Astrocyte (in vitro differentiated cells and primary cell): Measurements from ENCODE around the gene CBX2. TPM values are rescaled to one million over a fixed set of nuclear protein-coding genes. Genes with fewer than 3 reads are reported as not detected.

Experiments
- DNase-seq: peaks from one replicate; pipeline ENCODE4 v3.0.0-alpha.2; 2010; ENCODE audit warnings: low read depth
- FAIRE-seq: peaks from 2 replicates; lab custom pipeline; 2011; peaks lifted over from hg19 to GRCh38; lab: Jason Lieb, UNC
- H2AFZ ChIP-seq: 2 replicates; pipeline ENCODE4 v1.6.0; 2012; ENCODE audit warnings: low read depth, low read length, inconsistent platforms
- H3K27ac ChIP-seq: 2 replicates; pipeline ENCODE4 v1.5.1; 2011; ENCODE audit warnings: low read depth, low read length, inconsistent platforms
- H3K27me3 ChIP-seq: 2 replicates; pipeline ENCODE4 v1.6.0; 2011; ENCODE audit warnings: low read length, inconsistent platforms; ENCODE audit not compliant: insufficient read depth
- H3K36me3 ChIP-seq: 2 replicates; pipeline ENCODE4 v1.5.1; 2011; ENCODE audit warnings: low read length, inconsistent platforms; ENCODE audit not compliant: insufficient read depth
- H3K4me1 ChIP-seq: 2 replicates; pipeline ENCODE4 v1.5.1; 2011; ENCODE audit warnings: low read length, inconsistent platforms; ENCODE audit not compliant: insufficient read depth
- H3K4me2 ChIP-seq: 2 replicates; pipeline ENCODE4 v1.6.0; 2012; ENCODE audit warnings: low read length, inconsistent platforms
- H3K4me3 ChIP-seq: 2 replicates; pipeline ENCODE4 v1.5.1; 2011; ENCODE audit warnings: low read depth, mild to moderate bottlenecking, low read length, inconsistent platforms; ENCODE audit not compliant: insufficient read depth
- H3K79me2 ChIP-seq: 2 replicates; pipeline ENCODE4 v1.6.0; 2012; ENCODE audit warnings: mild to moderate bottlenecking, low read length, inconsistent platforms; ENCODE audit not compliant: insufficient read depth
- H3K9ac ChIP-seq: 2 replicates; pipeline ENCODE4 v1.6.0; 2012; ENCODE audit warnings: mild to moderate bottlenecking, low read length, inconsistent platforms
- H3K9me3 ChIP-seq: 2 replicates; pipeline ENCODE4 v1.5.1; 2012; ENCODE audit warnings: low read depth, mild to moderate bottlenecking, low read length, inconsistent platforms; ENCODE audit not compliant: insufficient read depth
- H4K20me1 ChIP-seq: 2 replicates; pipeline ENCODE4 v1.6.0; 2012; ENCODE audit warnings: low read length, inconsistent platforms; ENCODE audit not compliant: insufficient read depth
- H3K27ac Mint-ChIP-seq: one replicate; pipeline ENCODE4 v1.8.0; 2021; ENCODE audit warnings: mild to moderate bottlenecking, mixed read lengths; ENCODE audit not compliant: unreplicated experiment
- H3K27me3 Mint-ChIP-seq: one replicate; pipeline ENCODE4 v1.8.0; 2021; ENCODE audit warnings: low read depth, mixed read lengths; ENCODE audit not compliant: unreplicated experiment
- H3K36me3 Mint-ChIP-seq: one replicate; pipeline ENCODE4 v1.8.0; 2021; ENCODE audit warnings: low read depth, mixed read lengths; ENCODE audit not compliant: unreplicated experiment
- H3K4me1 Mint-ChIP-seq: one replicate; pipeline ENCODE4 v1.8.0; 2021; ENCODE audit warnings: low read depth, mixed read lengths; ENCODE audit not compliant: unreplicated experiment
- H3K4me3 Mint-ChIP-seq: one replicate; pipeline ENCODE4 v1.8.0; 2021; ENCODE audit warnings: mild to moderate bottlenecking, moderate library complexity, mixed read lengths; ENCODE audit not compliant: unreplicated experiment
- H3K9me3 Mint-ChIP-seq: one replicate; pipeline ENCODE4 v1.8.0; 2021; ENCODE audit warnings: mild to moderate bottlenecking, mixed read lengths; ENCODE audit not compliant: unreplicated experiment
- EZH2 ChIP-seq: IDR thresholded peaks from 2 replicates; pipeline ENCODE4 v1.6.1; 2012; ENCODE audit warnings: mild to moderate bottlenecking, low read length, inconsistent platforms; ENCODE audit not compliant: insufficient read depth
- total RNA-seq: library from RNA; stranded (reverse); gene quantifications from 2 replicates; pipeline ENCODE4 v1.2.1, GENCODE V29; 2021
- TF ChIP-seq, protein P1 (sequence below): IDR thresholded peaks from 2 replicates; pipeline ENCODE4 v1.5.1; 2011; ENCODE audit warnings: low read depth, mild to moderate bottlenecking, inconsistent platforms, low read length, moderate library complexity; ENCODE audit not compliant: insufficient read depth

The CBX2 gene
- total RNA-seq, 1 donor from 2014 or later = 6.7 TPM

DNA sequence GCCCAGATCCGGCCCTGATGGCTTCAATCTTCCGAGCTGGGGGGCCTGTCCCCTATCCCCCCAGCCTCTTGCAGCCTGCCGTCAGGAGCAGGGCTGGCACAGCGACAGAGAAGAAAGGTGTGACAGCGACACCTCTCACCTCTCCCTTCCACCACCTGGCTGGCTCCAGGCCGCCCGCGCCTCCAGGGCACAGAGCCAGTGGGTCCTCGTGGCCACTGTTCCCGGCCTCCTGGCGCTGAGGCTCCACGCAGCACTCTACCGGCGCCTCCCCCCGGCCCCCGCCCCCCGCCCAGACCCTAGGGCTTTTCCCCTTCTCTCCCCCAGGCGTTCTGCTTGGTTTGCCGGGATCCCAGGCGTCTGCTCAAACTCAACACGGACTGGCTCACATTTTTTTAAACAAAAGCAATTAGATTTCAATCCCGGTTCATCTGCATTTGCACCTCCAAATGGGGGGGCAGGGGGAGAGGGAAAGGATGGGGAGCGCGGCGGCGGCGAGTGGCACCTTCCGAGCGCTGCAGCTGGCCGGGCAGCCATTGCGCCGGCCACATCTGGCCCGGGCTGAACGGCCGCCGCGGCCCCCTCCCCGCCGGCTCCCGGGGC, 31.7 kb downstream of the CBX2 start:
- Histone ChIP-seq H3K4me2 (peak overlapping the region; percentile 87), H3K9ac (no peak overlapping the region), H3K79me2 (no peaks in the 10 kb centered on the region), H3K4me1 (peaks cover 15% of the 10 kb centered on the region), H3K27ac (no peak overlapping the region), H4K20me1 (no peaks in the 10 kb centered on the region), H3K27me3 (peaks cover 76% of the 10 kb centered on the region), H2AFZ (no peak overlapping the region), H3K4me3 (no peak overlapping the region), H3K9me3 (no peaks in the 10 kb centered on the region), H3K36me3 (no peaks in the 10 kb centered on the region)
- TF ChIP-seq, protein P1, sequence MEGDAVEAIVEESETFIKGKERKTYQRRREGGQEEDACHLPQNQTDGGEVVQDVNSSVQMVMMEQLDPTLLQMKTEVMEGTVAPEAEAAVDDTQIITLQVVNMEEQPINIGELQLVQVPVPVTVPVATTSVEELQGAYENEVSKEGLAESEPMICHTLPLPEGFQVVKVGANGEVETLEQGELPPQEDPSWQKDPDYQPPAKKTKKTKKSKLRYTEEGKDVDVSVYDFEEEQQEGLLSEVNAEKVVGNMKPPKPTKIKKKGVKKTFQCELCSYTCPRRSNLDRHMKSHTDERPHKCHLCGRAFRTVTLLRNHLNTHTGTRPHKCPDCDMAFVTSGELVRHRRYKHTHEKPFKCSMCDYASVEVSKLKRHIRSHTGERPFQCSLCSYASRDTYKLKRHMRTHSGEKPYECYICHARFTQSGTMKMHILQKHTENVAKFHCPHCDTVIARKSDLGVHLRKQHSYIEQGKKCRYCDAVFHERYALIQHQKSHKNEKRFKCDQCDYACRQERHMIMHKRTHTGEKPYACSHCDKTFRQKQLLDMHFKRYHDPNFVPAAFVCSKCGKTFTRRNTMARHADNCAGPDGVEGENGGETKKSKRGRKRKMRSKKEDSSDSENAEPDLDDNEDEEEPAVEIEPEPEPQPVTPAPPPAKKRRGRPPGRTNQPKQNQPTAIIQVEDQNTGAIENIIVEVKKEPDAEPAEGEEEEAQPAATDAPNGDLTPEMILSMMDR = no peak
- TF ChIP-seq EZH2 = no peak
- Mint-ChIP-seq H3K27me3 (peaks cover 62% of the 10 kb centered on the region), H3K4me1 (peaks cover 6% of the 10 kb centered on the region), H3K4me3 (no peak overlapping the region), H3K9me3 (peaks cover 10% of the 10 kb centered on the region), H3K36me3 (peaks cover 2% of the 10 kb centered on the region), H3K27ac (peak overlapping the region; percentile 75)
- FAIRE-seq (no peak), DNase-seq (no peak)

DNA sequence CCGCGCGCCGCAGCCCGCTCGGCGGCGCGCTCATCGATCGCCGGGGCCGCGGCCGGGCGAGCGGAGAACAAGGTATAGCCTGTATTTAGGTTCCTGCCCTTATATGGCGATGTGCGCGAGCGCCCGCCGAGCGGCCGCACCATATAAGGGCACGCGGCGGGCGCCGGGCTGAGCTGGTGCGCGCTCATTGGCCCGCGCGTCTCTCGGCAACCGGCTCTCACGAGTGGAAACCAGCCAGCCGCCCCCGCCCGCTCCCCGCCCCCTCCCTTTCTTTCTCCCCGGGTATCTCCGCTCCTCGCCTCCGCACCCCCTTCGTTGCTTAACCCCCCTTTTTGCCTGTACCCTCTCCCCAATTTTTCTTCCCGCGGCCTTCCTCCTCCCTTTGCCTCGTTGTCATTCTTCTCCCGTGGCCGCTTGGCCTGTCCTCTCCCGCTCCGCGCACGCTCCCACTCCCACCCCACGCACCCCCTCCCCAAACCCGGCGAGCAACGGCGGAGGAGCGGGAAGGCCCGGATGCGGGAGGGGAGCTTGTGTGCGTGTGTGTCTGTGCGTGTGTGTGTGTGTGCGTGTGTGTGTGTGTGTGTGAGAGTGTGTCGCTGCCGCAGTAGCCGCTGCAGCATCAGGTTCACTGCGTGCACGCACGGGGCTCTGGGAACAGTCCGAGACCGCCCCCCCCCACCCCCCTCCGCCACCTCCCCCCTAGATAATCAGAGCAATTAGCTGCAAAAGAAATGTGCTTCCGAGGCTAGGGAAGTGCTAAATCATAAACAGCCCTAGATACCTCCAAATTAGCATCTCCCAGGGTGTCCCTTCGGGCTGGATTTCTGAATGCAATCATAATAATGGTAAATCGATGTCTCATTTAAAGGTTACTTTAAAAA, 32.4 kb downstream of the CBX2 start:
- H3K9ac ChIP-seq = no peak overlapping the region
- FAIRE-seq = no peak
- no peaks in the 10 kb centered on the region for H3K36me3 ChIP-seq
- peak; percentile 65 for DNase-seq
- peaks cover 71% of the 10 kb centered on the region for H3K27me3 ChIP-seq
- peaks cover 6% of the 10 kb centered on the region for H3K4me1 Mint-ChIP-seq
- H3K27ac Mint-ChIP-seq = peak overlapping the region; percentile 66
- H3K27ac ChIP-seq = no peak overlapping the region
- H3K27me3 Mint-ChIP-seq = peaks cover 55% of the 10 kb centered on the region
- H3K4me3 Mint-ChIP-seq = no peak overlapping the region
- H2AFZ ChIP-seq = no peak overlapping the region
- H3K36me3 Mint-ChIP-seq = peaks cover 2% of the 10 kb centered on the region
- H4K20me1 ChIP-seq = no peaks in the 10 kb centered on the region
- H3K9me3 Mint-ChIP-seq = peaks cover 9% of the 10 kb centered on the region
- no peaks in the 10 kb centered on the region for H3K9me3 ChIP-seq
- peaks cover 20% of the 10 kb centered on the region for H3K4me1 ChIP-seq
- peak overlapping the region; percentile 87 for H3K4me2 ChIP-seq
- no peak overlapping the region for H3K4me3 ChIP-seq
- H3K79me2 ChIP-seq = no peaks in the 10 kb centered on the region
- TF ChIP-seq, protein P1 = no peak
- TF ChIP-seq EZH2 = no peak
